HL-60/S4 treated with retinoic acid at 250 ng/mL for 4 days and 3 days (cell line): ENCODE data around the gene DNAJC13.

ENCODE experiments used
- in situ Hi-C: fragments of 300-500 bp; cut with MboI; formaldehyde crosslinking; loops from 2 replicates; pipeline ENCODE4 v1.7.0; 2022; ENCODE audit warnings: low sequenced_read_pairs

The DNAJC13 gene

DNA sequence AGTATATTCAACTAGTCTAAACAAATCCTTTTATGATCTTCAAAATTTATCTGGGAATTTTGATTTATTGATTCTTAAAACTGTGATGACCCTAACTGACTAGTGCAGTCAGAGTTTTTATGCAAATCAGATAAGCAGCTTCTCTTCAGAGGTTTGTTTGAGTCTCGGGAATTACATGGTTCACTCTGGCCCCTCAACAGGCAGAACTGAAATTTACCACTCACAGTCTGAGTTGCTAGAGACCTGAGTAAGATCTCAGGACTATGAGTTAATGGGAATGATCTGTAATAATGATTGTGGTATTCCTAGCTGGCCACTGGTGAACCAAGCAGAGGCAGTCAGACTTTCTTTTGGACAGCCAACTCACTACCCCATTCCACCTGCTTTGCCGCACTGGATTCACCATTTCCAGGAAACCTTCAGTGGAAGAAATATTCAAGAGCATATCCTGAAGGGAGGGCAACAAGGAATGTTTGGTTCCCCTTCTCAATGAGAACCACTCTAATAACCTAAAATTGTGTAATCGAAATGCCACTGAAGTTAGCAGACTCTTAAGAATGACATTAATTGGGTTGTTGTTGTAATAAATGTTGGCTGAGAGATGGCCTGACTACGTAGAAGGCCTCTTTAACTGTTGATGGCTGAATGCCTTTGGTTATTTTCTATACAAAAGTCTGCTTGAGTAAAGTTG lies 11.5 kb upstream of the DNAJC13 start:
- in situ Hi-C loops = no loop called here

DNA sequence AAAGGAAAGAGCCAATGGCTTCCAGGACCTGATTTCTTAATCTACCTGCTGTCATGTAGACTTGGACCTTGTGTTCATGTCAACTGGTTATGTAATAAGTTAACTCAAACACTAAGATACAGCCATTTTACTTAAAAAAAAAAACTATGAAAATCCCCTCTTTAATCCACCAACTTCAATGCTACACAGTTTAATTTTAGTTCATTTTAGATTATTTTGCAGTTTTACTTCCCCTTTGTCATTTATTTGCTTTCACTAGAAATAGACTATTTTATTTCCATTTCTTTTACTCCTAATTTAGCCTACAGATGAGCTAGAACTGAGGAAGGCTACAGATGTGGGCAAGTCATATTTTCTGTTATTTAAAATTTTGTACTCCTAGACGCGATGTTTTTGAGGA lies 10.7 kb upstream of the DNAJC13 start:
- in situ Hi-C loops = no loop called here

DNA sequence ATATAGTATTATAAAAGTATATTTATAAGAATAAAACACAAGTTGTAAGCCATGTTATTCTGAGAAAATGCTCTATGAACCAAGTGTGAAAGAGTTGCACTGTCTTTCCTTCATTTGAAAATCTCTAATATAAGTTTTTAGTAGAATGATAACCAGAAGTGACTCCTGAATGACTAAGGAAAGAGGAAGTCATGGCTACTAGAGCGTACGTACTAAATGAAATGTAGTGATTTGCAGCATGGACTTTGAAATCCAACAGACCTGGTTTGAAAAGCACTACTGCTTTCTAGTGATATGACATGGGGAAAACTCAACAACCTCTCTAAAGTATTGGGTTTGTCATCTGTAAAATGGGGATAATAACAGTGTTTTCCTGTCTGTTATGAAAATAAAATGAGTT lies 10.3 kb upstream of the DNAJC13 start:
- in situ Hi-C loops = no loop called here

DNA sequence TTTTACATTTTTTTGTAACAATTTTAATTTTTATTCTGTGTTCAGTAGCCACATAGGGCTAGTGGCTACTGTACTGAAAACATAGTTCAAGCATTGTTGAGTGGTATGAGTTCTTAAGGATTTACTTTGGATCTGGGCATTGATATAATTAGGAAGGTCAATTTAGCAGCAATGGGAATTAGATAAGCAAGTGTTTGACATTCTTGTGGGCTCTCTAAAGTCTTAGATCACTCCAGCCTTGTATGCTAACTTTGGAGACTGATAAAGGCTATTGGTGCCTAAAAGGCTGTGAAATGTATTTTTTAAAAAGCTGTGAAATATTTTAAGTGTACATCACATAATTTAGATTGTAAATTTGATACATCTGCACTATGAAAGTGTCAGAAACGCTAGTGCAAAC lies 2.5 kb upstream of the DNAJC13 start:
- in situ Hi-C loops = no loop called here

DNA sequence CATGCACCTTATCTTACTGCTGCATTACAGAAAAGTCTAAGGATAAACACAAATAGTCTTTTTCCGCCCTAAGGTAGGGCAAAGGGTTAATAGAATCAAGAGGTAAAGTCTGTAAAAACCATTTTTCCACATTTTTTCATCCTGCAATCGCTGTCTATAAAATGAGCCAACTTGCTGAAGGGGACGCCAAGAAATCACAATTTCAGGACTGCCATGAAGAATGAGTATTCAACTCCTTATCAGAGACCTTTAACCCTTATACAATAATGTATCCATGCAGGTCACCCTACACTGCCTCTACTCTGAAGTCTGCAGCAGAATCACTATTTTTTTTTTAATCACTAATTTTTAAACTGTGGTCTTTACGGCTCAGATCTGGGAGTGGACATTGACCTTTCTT lies 1.1 kb upstream of the DNAJC13 start:
- in situ Hi-C loops = no loop called here

- in situ Hi-C loops = no loop called here
Observed at GRCh38 chr3:132417695-132418411, 551 bp downstream of the DNAJC13 start.

DNA sequence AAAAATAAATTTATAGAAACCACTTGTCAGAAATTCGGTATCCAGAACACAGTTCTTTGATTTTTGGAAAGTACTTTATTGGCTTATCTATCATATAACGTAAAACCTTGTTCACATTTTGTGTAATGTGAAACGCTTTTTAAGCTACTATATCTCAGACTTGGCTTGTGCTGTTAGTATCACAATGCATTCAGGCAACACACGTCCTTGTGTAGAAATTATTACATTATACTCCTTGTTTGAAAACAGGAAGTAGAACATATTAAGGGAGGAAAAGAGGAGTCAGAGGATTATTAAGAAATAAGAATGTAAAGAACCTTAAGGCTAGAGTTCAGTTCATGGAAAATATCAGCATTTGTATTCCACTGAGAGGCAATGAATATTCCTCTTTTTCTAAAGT lies 1.6 kb downstream of the DNAJC13 start:
- in situ Hi-C loops = no loop called here

- in situ Hi-C loops = no loop called here
Observed at GRCh38 chr3:132421832-132422231, 4.5 kb downstream of the DNAJC13 start.

- in situ Hi-C loops = no loop called here
Observed at GRCh38 chr3:132422531-132422930, 5.2 kb downstream of the DNAJC13 start.

GRCh38 chr3:132432639-132433038 lies 15.3 kb downstream of the DNAJC13 start:
- in situ Hi-C loops = no loop called here

DNA sequence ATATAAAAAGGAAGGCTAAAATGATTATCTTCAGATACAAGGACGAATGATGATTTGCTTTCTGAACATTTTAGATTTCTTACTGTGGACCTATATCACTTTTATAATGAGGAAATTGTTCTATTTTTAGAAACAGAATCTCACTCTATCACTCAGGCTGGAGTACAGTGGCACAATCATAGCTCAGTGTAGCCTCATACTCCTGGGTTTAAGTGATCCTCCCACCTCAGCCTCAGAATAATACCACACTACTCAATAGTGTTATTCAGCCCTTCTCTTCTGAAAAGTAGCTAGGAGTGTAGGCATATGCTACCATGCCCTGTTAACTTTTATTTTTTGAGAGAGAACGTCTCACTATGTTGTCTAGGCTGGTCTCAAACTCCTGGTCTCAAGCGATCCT lies 15.8 kb downstream of the DNAJC13 start:
- in situ Hi-C loops = no loop called here

- in situ Hi-C loops = no loop called here
Observed at GRCh38 chr3:132435224-132435910, 18.1 kb downstream of the DNAJC13 start.

DNA sequence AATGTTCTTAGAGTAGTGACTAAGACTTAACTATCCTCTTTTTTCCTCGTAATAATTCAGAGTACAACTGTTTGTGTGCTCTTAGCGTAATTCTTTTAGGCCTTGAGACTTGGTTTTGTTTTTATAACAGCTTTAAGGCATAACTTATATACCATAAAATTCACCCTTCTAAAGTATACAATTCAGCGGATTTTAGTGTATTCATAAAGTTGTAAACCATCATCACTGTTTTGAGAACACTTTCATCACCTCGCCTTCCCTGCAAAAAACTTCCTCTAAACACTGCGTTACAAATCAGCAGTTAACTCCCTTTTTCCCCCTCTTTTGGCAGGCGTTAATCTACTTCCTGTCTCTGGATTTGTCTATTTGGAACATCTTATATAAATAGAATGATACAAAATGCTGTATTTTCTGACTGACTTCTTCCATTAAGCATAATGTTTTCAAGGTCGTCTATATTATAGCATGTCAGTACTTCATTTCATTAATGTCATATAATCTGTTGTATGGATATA lies 18.7 kb downstream of the DNAJC13 start:
- in situ Hi-C loops = no loop called here

DNA sequence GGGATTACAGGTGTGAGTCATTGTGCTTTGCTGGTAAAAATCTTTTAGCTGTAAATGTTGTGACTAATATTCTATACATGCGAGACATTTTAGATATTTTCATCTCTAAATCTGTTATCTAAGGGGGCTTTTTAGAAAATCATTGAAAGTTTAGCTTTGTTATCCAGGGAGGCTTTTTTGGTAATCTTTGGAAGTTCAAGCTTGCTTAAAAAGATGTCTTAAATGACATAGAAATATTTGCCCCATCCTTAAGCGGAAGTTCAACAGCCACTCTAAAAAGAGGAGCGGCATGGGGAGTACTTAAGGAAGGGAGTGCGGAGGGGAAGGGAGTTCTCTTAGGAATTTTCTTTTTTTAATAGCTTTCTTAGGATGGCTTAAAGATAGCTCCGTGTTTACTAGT lies 26.1 kb downstream of the DNAJC13 start:
- in situ Hi-C loops = no loop called here

DNA sequence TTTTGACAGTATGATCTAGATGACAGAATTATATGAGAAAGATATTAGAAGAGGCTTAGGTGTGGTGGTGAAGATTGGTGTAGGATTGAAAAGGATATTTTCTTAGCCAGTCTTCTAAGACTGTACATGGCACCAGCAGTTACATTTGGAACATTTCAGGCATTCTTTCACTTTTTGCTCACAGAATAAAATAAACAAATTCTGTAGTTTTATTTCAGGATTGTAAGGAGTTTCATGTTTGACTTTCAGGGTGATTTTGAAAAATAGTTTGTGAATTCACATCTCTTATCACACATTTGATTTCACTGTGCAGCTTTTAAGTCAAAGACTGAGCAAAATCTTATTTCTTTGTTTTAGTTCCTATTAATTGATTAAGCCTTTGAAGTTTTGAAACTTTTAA lies 27.1 kb downstream of the DNAJC13 start:
- in situ Hi-C loops = no loop called here

- in situ Hi-C loops = no loop called here
Observed at GRCh38 chr3:132445817-132446216, 28.5 kb downstream of the DNAJC13 start.

DNA sequence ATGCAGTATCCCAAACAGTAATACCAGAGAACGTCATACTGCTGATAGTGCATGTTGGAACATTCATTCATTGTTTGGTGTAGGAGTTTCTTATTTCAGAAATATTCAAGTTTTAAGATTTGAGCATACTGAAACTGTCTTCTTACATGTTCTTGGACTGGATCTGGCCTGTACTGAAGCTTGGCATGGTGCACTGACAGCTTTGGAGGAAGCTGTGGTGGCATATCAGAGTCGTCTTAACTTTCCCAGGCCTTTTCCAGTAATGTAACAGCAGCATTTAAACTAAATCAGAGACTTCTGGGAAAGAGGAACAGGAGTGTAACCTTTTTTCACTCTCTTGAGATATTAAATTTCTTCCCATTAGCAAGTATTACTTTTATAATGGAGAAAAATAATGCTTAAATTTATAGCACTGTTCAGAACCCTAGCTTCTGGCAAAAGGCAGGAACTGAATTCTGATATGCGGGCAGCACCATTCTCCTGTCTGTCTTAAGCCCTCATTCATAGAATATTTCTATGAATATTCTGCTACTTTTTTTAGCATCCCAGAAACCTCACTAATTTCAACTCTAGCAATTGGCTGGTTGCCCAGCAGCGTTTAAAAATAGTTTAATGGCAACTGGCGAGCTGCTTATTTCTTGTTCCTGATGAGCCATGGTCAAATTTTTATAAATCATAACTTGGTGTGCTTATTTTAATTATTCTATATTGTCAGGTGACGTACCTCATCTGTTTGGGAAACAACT lies 31.1 kb downstream of the DNAJC13 start:
- in situ Hi-C loops = no loop called here

GRCh38 chr3:132456136-132456535 lies 38.8 kb downstream of the DNAJC13 start:
- in situ Hi-C loops = no loop called here

- in situ Hi-C loops = no loop called here
Observed at GRCh38 chr3:132456571-132456970, 39.3 kb downstream of the DNAJC13 start.

GRCh38 chr3:132457286-132457685 lies 40.0 kb downstream of the DNAJC13 start:
- in situ Hi-C loops = no loop called here

DNA sequence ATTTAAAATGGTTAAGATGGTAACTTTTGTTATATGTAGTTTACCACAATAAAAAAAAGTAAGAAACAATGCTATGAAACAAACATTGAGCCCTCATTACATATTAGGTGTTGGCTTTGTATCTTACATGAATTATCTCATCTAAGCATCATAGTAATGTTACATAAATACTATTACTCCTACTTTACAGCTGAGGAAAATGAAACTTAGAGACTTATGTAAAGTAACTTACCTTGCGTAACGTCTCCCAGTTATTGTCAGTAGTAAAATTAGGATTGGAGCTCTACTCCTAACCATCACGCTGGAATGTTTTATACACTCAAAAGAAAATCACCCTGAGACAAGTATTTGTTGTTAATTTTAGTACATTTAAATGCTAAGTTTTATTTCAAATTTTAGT lies 42.2 kb downstream of the DNAJC13 start:
- in situ Hi-C loops = no loop called here
